KBM-7 (cell line): ENCODE measurements around the gene RAB37.

Source experiments
- DNase-seq: peaks from one replicate; pipeline ENCODE4 v3.0.0-alpha.2; 2015
- in situ Hi-C: fragments of 300-500 bp; cut with MboI; formaldehyde crosslinking; loops from 2 replicates; pipeline ENCODE4 v1.14.3; 2020; ENCODE audit warnings: low sequenced_read_pairs, low pct_unique_long_range_greater_than_20kb, mixed read lengths

The RAB37 gene

GRCh38 chr17:74757931-74758847, 21.1 kb downstream of the RAB37 start:
- DNase-seq = no peak
- in situ Hi-C loops = no loop called here

- in situ Hi-C loops = no loop called here
Observed at GRCh38 chr17:74758848-74759168, 21.8 kb downstream of the RAB37 start.

GRCh38 chr17:74759243-74759801, 22.3 kb downstream of the RAB37 start:
- in situ Hi-C loops = no loop called here
- DNase-seq = peak; percentile 82

More at GRCh38 chr17:74758848-74759168, 21.8 kb downstream of the RAB37 start:
- peak; percentile 47 for DNase-seq

- in situ Hi-C loops = no loop called here
- DNase-seq = no peak
Observed at GRCh38 chr17:74759941-74760340, 22.9 kb downstream of the RAB37 start.

- in situ Hi-C loops = no loop called here
- no peak for DNase-seq
Observed at GRCh38 chr17:74760404-74761105, 23.5 kb downstream of the RAB37 start.

GRCh38 chr17:74761419-74761818, 24.4 kb downstream of the RAB37 start:
- in situ Hi-C loops = no loop called here

GRCh38 chr17:74761931-74762330, 24.9 kb downstream of the RAB37 start:
- in situ Hi-C loops = no loop called here

More at GRCh38 chr17:74761419-74761818, 24.4 kb downstream of the RAB37 start:
- DNase-seq = no peak

GRCh38 chr17:74763565-74764387, 26.7 kb downstream of the RAB37 start:
- in situ Hi-C loops = no loop called here
- no peak for DNase-seq

More at GRCh38 chr17:74761931-74762330, 24.9 kb downstream of the RAB37 start:
- DNase-seq = no peak

GRCh38 chr17:74764751-74765286, 27.8 kb downstream of the RAB37 start:
- in situ Hi-C loops = no loop called here

GRCh38 chr17:74766413-74766812, 29.4 kb downstream of the RAB37 start:
- in situ Hi-C loops = no loop called here
- no peak for DNase-seq

More at GRCh38 chr17:74764751-74765286, 27.8 kb downstream of the RAB37 start:
- no peak for DNase-seq

GRCh38 chr17:74767111-74767516, 30.1 kb downstream of the RAB37 start:
- no peak for DNase-seq
- in situ Hi-C loops = no loop called here

- in situ Hi-C loops = no loop called here
- DNase-seq = no peak
Observed at GRCh38 chr17:74768069-74768762, 31.2 kb downstream of the RAB37 start.

GRCh38 chr17:74768763-74769114, 31.7 kb downstream of the RAB37 start:
- in situ Hi-C loops = no loop called here
- no peak for DNase-seq

GRCh38 chr17:74769266-74769855, 32.3 kb downstream of the RAB37 start:
- in situ Hi-C loops = no loop called here

GRCh38 chr17:74769856-74770497, 32.9 kb downstream of the RAB37 start:
- no peak for DNase-seq
- in situ Hi-C loops = no loop called here

More at GRCh38 chr17:74769266-74769855, 32.3 kb downstream of the RAB37 start:
- DNase-seq = no peak

- in situ Hi-C loops = no loop called here
- peak; percentile 57 for DNase-seq
Observed at GRCh38 chr17:74770498-74771318, 33.7 kb downstream of the RAB37 start.
